Measurements from ENCODE around the gene SIVA1.

Gene SIVA1

DNA sequence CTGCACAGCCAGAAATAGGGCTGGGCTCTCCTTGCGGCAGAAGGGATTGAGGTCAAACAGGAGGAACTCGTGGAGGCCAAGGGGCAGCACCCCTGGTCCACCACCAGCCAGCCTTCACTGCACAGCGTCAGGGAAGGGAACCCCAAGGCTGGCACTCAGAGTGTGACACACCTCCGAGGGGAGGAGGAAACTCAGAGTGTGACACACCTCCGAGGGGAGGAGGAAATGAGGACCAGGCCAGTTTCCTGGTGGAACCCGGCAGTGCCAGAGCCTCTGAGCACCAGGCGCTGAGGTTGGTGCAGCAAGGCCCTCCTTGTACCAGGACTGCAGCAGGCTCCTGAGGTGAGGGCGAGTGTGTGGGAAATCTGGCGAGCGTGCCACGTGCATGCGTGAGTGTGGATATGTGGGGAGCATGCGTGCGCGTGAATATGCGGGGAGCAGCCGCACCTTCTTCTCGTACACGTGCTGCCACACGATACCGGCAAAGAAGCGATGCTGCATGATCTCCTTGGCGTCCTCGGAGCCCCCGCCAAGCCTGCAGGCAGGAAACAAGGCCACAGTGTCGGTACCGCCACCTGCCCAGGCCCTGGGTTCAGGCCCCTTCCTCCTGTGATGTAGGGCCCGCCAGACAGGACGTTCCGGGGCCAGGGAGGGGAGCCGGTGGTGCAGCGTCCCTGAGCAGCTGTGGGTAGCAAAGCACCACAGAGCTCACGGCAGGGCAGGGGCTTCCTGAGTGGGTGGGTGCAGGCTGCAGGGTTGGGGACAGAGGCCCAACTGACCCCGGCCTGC, 19.2 kb downstream of the SIVA1 start:
- DNase-seq = no peak

- no peak for DNase-seq
Observed at GRCh38 chr14:104772707-104773504, 20.0 kb downstream of the SIVA1 start.

DNA sequence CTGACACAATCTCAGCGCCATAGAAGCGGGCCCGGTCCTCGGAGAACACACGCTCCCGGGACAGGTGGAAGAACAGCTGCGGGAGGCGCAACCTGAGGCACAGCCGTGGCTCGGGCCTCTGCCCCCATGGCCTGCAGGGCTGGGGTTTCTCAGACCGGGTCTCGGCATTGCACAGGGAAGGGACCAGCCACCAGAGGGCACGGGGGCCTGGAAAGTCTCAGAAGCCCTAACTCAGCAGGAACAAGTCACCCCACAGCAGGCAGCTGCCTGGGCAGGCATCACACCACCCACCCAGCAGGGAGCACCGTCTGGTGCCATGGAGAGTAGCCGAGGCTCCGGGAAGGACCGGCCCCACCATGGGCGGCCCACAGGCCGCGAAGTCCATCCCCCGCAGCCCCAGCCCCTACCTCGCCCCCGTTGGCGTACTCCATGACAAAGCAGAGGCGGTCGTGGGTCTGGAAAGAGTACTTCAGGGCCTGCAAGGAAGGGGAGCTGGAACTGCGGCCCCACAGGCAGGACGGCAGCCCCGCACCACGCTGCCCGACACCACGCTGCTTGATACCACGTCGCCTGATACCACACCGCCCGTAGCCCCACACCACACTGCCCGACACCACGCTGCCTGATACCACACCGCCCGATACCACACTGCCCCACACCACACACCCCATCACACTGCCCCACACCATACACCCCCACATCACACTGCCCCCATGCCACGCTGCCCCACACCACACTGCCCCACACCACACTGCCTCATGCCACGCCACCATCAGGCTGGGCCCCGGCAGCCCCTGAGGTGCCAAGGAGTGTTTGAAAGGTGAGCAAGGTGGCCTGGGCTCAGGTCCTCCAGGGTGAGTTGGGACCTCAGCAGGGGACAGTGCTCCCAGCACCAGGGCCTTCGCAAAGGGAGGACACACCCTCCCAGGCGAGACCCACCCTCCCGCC, 20.8 kb downstream of the SIVA1 start:
- no peak for DNase-seq

- DNase-seq = no peak
Observed at GRCh38 chr14:104774453-104775072, 21.6 kb downstream of the SIVA1 start.

DNA sequence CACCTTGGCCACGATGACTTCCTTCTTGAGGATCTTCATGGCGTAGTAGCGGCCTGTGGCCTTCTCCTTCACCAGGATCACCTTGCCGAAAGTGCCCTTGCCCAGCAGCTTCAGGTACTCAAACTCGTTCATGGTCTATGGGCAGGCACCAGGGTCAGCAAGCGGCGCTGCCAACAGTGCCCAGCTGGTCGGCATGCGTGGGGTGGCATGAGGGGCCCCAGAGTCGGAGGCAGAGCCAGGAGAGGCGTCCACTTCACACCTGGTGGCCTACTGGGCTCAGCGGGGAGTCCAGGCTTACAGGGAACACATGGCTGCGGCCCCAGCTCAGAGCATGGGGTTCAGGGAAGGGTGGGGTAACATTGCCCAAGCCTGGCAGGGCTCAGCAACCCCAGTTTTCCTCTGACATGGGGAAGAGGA, 22.1 kb downstream of the SIVA1 start:
- DNase-seq = no peak

DNA sequence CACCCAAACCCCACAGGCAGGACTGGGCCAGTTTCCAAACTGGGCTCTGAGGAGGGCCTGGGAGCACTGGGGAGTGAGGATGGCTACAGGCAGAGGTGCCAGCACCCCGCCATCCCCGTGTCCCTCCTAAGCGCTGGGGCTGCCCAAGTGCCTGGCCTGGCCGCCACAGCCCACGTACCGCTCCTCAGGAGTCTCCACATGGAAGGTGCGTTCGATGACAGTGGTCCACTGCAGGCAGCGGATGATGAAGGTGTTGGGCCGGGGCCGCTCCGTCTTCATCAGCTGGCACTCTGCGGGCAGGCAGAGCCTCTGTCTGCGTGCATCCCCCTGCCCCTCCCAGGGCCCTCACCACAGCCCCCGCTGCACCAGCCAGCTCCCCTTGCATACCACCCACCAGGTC, 23.5 kb downstream of the SIVA1 start:
- DNase-seq = no peak

- DNase-seq = no peak
Observed at GRCh38 chr14:104776961-104777807, 24.2 kb downstream of the SIVA1 start.

DNA sequence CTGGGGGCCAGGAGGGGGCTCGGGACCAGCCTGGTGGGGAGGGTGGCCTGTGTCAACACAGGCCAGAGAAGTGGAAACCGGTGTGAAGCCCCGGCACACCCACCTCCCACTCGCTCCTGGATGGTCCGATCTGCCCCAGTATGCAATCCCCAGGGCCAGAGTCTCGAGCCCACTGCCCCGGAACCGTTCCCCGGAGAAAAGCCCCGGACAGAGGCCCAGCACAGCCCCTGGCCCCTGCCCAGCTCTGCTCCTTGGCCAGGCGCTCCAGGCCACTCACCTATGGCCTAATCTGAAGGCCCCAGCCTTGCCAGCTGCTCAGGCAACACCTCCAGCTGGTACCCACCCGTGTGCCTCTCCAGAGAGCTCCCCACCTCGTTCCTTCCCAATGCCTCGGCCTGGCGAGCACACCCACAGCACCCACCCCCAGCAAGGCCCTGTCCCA, 24.9 kb downstream of the SIVA1 start:
- DNase-seq = no peak

DNA sequence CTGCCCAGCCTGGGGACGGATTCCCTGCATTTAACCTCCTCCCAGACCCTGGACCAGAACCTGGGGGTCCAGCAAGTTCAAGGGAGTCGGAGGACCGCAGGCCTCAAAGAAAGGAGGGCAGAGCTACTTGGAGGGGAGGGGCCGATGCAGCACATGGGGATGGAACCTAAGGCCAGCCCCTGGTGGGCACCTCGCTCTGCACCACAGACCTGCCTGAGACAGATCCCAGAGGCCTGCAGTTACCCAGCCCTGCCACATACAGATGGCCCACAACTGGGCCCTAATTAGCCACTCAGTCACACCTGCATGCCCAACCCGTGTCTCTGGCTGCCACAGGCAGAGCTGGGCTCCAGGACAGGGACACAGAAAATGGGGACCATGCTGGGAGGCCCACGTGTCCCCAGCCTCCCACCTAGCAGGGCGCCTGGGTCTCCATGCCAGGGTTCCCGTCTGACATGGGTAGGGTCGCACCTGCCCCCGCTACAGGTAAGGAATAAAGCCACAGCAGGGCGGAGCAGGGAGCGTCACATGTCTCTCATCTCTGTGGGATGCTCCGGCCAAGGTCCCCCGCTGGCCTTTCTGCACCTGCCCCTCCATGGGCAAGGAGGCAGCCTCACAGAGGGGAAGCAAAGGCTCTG, 25.9 kb downstream of the SIVA1 start:
- DNase-seq = no peak

DNA sequence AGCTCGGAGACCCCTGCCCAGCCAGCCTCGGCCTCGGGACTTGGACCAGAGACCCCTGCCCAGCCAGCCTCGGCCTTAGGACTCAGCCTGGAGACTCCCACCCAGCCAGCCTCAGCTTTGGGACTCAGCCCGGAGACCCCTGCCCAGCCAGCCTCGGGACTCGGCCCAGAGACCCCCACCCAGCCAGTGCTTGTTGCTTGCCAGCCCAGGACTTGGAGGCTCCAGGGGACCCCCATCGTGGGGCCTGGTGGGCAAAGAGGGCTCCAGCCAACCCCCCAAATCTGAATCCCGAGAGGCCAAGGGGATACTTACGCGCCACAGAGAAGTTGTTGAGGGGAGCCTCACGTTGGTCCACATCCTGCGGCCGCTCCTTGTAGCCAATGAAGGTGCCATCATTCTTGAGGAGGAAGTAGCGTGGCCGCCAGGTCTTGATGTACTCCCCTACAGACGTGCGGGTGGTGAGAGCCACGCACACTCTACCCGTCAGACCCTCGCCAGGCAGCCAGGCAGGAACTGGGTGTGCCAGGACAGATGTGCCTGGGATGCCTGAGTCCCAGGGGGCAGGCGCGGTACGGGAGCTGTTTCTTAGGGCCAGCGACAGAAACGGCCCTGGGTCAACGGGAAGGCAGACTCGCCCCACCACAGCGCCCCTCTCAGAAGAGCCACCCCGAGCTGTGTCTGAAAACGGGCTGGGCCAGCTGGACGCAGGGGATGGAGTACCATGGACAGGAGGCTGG, 27.0 kb downstream of the SIVA1 start:
- no peak for DNase-seq

- no peak for DNase-seq
Observed at GRCh38 chr14:104780513-104781030, 27.6 kb downstream of the SIVA1 start.

- DNase-seq = no peak
Observed at GRCh38 chr14:104781271-104782077, 28.5 kb downstream of the SIVA1 start.

DNA sequence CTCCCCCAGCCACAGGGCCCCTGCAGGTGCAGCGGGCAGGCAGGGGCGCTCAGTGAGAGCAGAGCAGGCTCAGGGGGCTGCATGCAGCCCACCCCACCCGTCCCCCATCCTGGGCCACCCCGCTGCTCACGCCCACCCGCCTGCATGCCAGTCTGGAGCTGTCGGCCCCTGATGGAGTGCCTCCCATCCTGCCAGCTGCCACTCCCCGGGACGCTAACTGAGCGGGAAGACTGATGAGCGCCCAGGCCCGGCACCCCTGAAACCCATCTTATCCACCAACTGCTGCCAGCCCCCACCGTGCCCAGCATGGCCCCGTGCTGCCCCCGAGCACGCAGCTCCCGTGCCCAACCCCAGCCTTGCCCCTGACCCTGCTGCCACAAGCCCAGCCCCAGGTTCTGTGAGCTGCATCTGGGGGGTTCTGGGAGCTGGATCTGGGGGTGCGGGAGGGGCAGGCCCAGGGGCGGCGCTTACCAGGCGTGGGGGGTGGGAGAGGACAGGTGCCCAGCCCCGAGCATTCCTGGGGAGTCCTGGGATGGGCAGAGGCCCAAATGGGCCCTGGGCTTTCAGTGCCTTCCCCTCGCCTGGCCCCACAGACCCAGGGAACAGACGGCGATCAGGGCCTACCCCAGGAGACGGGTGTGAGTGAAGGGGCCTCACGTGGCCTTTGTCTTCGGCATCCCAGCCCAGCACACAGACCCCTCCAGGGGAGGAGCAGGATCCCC, 29.3 kb downstream of the SIVA1 start:
- DNase-seq = no peak

- DNase-seq = no peak
Observed at GRCh38 chr14:104782808-104783139, 29.8 kb downstream of the SIVA1 start.

DNA sequence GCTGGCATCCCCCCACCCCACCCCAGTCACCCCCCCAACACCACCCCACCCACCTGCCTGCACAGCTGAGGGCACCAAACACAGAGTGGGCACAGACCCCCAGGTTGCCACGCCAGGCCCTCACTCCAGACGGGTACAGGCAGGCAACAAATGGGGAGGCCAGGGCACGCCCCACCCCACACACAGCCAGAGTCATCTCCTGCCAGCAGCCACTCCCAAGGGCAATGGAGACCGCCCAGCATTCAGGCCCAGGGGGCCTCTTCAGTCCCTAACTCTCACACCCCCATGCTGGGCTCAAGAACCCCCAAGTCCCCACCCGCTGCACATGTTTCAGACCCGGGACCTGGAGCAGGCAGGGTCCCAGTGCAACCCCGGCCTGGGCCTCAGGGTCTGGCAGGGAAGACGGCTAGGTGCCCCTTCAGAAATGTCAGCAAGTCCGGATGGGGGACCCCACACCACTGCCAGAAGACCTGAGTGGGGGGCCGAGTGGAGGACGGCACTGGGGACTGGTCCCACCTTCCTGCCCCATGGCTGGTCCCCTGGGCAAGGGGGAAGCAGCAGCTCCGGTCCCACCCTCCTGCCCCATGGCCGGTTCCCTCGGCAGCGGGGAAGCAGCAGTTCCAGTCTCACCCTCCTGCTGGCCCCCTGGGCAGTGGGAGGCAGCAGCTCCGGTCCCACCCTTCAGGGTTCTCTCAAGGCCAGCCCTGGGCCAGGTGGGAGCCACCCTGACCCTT, 30.7 kb downstream of the SIVA1 start:
- DNase-seq = no peak

DNA sequence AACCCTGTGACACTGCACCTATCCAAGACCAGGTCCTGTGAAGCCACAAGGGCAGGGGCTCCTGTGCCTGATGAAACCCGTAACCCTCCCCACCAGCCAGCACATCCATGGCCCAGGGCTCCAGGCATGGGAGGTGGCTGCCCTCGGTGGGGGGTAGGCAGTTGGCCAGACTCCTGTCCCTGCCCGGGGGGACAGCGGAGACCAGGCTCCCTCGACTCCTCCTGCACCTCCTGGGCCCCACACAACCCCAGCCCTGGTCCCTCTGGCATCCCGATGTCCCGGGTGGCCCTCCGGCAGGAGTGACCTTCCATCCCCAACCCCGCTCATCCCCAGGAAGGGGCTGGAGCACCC, 31.2 kb downstream of the SIVA1 start:
- DNase-seq = no peak

DNA sequence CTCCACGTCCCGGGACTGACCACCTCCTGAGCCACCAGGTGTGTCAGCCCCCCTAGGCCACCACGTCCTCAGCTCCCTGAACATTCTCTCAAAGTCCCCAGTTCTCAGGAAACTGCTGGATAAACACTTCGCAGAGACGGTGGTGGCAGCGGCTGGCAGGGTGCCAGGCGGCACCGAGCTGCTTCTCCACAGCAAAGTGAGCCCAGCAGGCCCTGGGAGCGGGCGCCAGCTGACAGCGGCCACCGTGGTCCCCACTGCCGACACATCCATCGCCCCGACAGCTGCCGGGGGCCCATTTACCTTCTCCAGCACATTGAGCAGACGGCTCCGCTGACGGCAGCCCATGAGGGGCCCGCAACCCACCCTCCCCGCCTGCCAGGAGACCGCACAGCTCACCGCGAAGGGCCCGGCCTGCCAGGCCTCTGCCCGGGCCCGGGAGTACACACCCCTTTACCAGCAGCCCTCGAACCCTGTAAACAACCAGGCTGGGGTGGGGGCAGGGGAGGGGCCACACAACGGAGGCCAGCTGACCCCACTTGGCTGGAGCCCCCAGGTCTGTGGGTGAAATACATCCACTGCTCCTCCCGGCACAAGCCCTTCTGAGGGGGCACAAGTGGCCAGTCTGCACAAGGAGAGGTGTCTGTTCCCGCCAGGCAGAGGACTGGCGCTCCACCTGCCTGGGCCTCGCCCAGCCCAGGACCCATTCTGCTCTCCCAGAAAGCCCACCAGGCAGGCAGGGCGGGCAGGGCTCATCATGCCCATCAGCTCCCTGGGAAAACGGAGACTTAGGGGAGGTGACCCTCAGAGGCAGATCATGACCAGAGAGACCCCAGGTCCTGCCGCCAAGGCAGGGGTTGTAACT, 32.1 kb downstream of the SIVA1 start:
- no peak for DNase-seq

Measured in suppressor macrophage (primary cell).